Measurements from ENCODE around the gene COL15A1.

COL15A1 gene

DNA sequence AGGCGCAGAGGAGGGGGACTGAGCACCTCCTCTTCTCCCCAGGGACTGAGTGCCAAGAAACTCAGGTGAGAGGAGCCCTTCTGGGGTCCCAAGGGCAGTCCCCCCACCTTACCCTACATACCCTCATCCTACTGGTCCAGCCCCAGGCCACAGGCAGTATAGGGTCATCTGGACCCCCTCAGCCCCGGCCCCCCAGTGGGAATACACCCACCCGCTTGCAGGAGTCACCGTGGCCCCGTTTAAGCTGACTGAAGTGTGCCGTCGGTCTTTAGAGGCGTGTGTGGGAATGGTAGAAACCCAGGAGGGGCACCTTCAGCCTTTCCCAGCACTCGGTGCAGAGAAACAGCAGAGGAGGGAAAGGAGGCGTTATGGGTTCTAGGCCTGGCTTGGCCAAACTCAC is 30.8 kb downstream of the COL15A1 start:
- no peak for DNase-seq

DNA sequence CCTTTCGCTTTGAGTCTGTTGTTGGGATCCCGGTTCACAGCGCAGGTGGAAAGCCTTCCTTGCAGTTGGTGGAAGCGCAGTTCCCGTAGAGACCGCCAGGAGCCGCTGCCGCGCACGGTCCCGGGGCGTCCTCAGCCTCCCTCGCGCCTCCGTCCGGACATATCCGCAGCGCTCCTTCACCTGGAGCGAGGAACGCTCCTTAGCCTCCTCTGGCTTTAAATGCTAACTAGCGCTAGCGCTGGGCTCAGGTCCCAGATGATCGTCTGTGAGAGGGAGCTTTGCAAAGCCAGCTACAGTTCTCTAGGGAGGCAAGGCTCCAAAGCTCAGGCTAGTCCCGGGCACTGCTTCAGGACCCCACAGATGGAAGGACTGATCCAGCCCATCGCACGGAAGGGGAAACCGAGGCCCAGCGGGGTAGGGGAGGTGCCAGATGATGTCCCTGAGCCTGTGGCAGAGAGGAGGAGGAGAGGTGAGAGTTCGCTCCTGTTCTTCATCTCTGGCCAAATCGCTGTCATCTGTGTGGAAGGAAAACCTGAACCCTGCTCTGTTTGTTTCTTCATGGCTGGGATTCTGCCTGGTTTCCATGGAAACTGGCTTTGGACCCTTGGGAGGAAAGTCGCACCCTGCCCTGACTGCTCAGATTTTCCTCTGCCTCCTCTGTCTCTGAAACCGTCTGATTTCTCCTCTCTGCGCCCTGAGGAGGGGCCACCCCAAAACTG is 31.4 kb downstream of the COL15A1 start:
- no peak for DNase-seq

DNA sequence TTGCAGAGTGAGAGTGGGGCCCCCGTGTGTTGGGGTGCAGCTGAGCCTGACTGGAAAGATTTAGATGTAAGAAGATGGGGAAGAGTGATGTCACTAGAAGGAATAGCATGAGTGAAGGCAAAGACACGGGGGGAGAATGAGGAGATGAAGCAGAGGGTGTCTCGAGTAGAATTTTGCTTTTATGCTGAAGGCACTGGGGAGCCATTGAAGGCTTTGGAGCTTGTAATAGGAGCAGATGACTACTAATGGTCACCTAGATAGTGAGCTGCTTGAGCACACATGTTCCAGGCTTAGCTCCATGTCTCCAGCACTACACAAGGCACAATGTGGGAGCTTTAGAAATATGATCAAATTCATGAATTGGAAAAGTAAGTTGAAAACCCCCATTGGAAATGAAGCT is 32.1 kb downstream of the COL15A1 start:
- DNase-seq = no peak

DNA sequence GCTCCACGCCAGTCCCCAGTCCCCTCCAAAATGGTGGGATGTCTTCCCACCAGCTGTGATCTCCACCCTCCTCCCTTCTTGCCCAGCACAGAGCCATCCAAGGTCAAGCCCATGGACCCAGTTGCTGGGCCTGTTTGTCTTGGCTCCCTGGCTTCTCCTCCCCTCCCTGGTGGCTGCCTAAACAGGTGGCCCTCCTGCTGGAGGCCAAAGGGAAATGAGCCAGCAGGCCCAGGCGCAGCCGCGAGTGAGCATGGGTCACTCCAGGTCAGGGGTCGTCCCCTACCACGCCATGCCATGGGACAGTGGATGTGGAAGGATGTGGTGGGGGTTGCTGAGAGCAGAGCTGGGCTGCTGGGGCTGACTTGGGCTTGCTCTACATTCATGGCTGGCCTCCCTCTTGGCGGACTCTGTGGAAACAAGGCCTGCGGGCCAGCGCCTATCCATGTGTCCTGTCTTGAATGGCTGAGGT is 33.6 kb downstream of the COL15A1 start:
- no peak for DNase-seq

DNA sequence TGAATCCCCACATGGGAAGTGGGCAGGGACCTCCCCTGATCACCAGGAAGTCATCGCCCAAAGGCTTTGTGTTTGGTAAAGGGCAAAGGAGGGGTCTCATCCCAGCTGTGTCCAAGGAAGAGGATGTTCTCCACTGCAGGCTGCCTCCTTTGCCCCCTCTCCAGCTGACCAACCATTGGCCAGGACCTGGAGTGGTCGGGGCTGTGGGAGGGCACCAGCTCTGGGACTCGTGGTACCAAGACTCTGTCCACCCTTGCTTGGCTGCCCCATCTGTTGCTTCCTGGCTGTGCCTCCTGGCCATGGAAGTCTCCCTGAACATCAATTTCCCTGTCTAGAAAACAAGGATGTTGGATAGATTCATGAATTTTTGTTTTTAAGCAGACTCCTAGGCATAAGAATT is 34.1 kb downstream of the COL15A1 start:
- DNase-seq = no peak

DNA sequence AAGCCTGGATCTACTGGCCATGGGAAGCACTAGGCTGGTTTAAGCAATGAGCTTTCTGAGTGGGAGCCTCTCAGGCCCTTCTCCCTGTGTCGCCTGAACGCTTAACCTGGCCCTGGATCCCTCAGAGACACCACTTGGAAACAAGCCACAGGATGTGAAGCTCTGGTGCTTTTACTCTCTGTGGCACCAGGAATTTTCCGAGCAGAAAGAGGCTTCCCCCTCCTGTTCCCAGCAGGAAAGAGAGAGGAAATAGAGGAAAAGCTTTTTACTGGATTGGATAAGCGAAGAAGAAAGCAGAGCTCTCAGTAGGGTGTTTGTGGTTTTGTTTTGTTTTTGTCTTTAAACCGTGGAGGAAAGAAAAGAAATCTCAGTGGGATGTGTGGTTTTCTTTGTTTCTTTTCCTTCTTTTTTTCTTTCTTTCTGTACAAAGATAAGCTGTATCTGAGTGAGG is 34.5 kb downstream of the COL15A1 start:
- DNase-seq = no peak

DNA sequence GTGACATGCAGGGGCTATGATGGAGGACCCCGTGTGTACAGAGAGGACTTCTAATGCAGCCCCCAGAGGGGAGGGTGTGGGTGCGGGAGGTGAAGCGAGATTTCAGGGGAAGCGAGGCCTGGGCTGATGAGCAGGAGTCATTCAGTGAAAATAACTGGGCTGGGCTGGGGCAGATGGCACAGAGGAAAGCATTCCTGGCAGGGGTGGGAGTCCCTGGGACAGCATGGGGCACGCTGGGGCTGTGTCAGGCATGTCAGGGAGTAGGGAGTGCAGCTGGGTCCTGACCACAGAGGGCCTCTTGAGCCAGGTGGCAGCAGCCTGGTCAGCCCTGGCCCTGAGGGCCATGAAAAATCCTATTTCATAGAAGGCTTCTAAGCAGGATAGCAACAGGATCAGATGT is 36.6 kb downstream of the COL15A1 start:
- DNase-seq = no peak

DNA sequence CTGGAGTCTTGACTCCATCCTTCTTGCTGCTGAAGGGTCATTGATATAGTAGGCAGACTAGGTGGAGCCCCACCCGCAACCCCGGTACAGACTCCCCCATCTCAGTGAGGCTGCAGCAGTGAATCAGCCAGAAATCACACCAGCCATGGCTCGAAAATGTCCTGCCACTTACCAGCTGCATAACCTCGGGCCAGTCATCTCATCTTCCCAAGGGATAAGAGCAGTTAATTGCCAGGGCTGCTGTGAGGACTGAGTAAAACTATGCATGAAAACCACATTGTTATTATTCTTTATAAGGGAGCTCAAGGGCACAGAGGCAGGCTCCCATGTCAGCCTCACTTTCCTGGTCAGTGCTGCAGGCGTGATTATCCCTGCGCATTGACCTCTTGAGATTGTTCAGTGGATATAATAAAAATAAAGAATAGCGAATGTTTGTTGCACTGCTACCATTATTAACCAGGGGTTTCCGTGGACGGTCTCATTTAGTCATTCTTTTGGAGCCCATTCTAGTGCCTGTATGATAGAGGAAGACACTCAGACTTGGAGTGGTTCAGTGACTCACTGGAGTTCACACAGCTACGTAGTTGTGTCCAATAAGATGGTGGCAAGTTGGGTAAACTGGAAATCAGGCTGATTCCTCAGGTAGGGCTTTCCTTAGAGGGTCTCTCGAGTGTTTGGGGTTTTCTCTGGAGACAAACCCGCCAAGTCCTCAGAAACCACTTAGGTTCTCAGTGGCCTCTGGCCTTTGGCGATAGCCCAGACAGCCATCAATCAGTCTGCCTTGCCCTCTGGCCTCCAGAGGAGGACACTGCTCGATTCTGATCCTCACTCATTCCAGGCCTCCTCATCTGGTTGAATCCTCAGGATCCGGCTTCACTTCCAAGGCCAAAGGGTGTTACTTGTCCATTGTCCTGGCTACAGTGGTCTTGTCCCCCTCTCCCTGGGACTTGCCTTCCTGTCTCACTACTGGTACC is 39.9 kb downstream of the COL15A1 start:
- no peak for DNase-seq

DNA sequence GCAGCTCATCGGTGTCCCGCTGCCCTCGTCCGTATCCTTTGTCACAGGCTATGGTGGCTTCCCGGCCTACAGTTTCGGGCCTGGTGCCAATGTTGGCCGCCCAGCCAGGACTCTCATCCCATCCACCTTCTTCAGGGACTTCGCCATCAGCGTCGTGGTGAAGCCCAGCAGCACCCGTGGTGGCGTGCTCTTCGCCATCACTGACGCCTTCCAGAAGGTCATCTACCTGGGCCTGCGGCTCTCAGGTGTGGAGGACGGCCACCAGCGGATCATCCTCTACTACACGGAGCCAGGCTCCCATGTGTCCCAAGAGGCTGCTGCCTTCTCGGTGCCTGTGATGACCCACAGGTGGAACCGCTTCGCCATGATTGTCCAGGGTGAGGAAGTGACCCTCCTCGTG is 41.9 kb downstream of the COL15A1 start:
- no peak for DNase-seq

DNA sequence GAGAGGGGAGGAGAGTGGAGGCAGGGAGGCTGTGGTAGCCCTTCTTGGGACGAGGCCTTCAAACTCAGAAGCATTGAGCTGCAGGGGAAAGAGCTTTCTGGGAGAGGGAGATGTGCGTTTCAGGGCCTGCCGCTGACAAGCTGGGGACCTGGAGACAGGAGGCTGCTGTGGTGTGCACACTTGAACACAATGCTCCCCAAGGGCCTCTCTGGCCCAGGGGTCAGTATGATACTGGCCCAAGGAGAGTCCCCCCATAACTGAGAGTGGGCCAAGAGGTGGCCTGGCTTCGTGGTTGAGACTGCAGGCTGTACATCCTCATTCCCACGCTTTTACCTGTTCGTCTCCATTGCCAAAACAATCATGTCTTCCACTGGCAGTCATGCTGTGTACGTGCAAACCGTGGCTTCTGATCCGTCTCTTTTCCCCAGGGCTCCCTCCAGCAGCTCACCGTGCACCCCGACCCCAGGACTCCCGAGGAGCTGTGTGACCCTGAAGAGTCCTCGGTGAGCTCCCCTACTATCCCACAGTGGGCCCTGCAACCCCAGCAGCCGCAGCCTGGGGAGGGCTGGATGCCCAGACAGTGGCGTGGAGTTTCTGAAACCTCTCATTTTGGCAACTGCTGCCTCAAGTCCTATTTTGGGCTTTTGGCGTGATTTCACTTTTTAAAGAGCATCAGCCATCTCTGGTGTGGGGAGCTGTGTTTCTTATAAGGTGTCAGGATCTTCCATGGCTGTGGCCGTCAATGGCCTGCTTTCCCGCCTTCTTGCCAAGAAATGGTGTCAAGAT is 43.4 kb downstream of the COL15A1 start:
- DNase-seq = no peak

DNA sequence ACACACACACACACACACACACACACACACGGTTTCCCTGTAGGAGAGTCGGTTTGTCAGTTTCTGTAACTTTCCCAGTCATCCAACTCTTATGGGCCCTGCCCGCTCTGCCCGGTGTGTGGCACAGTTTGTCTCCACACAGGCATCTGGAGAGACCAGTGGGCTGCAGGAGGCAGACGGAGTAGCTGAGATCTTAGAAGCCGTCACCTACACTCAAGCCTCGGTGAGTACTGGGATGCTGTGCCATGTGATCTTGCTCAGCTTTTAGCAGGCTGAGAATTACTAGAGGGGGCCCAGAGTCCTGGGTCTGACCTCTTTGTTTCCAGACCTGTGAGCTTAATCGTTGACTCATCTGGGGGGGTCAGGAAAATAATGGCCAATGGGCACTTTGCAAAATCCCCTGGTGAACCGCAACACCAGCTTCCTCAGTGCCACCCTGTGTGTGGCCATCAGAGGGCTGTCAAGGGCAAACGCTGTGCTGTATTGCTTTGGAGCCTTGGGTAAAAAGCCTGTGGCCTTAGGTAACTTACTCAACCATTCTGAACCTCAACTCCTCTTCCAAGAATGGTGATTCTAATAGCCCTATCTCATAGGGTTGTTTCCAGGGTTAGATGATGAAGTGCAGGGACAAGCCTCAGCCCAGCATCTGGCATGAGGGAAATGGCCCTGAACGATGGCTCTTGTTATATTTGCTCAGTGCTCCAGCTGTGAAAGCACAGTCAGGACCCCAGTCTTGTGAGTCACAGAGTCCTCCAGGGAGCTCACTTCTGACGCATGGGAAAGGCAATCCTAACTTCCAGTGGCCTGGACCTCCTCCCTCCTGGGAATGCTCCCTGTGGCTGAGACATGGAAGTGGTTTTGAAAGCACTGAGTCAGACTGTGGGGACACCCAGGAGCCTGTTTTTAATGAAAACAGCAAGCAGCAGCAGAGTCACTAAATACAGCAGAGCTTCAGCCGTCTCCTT is 45.6 kb downstream of the COL15A1 start:
- no peak for DNase-seq

DNA sequence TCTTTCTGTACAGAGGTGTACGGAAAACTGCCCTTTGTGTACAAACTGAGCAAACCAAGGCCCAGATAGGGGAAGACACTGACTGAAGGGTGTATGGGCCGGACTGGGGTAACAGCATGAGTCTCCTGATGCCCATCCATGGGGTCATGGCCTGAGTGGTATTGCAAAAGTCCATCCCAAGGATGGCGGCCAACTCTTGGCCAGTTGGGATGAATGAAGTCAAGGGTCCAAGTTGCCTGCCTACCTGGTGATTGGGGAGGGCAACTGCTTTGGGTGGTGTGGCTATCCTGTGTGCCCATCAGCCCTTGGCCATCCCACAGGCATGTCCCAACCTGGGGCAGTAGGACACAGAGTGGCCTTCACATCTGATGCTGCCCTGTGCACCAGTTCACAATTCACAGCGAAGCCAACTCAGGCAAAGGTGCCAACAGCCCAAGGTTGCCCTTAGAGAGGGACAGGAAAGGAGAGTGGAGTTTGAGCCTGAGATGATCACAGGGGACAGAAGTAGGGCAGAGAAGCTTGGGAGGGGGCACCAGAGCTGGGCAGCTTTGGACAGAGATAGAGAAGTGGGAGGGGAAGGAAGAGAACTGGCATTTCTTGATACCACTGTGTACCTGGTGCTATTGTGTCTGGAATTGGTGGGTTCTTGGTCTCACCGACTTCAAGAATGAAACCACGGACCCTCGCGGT is 46.6 kb downstream of the COL15A1 start:
- DNase-seq = no peak

DNA sequence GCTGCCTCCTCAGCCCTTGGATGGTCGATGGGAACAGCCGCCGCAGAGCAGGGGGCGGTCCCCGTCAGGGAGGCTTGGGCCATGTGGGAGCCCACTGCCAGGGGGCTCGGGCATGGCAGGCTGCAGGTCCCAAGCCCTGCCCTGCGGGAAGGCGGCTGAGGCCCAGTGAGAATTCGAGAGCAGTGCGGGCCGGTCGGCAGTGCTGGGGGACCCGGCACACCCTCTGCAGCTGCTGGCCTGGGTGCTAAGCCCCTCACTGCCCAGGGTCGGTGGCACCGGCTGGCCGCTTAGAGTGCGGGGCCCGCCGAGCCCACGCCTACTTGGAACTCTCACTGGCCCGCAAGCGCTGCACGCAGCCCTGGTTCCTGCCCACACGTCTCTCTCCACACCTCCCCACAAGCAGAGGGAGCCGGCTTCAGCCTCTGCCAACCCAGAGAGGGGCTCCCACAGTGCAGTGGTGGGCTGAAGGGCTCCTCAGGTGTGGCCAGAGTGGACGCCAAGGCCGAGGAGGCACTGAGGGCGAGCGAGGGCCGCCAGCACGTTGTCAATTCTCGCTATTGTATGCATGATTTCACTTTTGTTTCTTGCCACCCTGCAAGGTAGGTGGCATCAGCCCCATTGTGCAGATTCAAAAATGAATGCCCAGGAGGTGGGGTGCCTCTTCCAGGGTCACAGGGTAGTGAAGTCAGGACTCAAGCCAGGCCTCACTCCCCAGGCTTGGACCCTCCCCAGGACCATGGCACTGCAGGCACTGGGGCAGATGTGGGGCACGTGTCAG is 48.6 kb downstream of the COL15A1 start:
- no peak for DNase-seq

DNA sequence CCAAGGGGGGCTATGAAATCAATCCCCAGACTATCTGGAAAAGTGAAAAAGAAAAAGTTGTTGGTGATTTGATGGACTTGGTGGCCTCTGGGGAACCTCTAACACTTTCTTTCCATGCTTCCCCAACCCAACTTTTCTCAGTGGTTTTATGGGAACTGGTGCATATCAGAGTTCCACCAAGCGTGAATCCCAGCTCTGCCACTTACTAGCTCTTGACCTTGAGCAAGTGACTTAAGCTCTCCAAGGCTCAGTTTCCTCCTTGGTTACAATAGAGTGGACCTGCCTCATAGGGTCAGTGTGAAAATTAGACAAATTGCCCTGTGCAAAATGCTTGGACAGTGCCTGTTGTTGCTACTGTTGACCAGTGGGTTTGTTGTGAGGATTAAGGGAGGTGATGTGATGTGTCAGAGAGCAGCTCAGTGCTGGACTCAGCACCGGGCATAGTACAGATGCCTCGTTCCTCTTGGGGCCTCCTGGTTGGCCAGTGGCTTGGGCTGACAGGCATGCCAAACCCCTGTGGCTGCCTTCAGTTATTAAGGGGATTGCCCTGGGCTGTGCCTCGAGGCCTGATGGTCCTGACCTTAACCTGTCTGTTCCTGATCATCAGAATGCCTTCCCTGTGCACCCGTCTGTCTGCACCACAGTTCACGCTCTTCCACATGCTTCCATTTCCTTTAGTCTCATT is 49.3 kb downstream of the COL15A1 start:
- no peak for DNase-seq

DNA sequence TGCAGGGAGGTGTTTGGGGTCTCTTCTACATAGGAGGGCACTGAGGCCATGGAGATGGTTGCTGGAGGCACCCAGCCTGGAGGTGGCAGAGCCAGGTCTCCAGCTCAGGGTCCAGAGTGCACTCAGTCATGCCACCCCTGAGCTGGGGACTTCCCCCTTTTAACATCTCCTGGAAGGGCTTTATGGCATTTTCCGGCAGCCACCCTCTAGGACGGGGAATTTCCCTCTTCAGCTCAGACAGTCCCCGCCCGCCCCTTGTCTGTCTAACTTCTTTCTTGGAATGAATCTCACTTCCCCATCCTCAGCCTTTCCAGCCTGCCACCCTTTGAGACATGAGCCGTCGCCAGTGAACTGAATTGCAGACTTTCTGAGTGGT is 49.9 kb downstream of the COL15A1 start:
- DNase-seq = no peak

DNA sequence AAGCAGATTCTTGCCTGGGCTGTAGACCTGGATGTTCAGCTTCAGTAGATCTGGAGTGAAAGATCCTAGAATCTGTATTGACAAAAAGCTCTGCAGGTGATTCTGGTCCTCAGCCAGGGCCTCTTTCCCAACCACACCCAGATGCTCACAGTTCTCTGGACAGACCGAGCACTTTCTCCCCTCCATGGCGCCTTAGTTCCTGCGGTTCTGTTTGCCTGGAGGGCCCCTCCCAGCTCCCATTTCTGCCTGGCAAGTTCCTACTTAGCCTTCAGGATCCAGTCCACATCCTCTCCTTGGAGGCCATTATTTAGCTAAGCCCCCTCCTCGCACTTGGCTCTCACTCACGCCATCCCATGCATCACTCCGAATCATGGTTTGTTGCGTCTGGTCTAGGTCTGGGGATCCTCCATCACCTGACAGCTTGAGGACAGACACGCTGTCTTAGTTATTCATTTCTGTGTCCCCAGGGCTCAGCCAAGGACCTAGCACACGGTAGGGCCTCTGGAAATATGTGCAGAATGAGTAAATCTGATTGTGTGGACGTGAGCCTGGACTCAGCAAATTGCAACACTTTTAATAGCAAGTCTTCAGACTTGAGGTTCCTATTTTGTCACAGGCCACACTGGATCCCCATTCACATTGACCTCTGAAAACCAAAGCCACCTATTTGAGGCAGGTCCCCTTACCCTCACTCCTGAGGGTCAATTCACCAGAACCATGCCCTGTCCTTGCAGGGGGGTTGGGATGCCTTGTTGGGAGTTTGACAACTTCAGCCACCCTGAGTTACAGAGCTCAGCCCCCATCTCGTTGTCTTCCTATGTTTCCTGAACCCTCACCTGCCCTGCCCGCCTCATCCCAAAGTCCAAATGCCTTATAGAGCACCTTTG is 50.7 kb downstream of the COL15A1 start:
- no peak for DNase-seq

DNA sequence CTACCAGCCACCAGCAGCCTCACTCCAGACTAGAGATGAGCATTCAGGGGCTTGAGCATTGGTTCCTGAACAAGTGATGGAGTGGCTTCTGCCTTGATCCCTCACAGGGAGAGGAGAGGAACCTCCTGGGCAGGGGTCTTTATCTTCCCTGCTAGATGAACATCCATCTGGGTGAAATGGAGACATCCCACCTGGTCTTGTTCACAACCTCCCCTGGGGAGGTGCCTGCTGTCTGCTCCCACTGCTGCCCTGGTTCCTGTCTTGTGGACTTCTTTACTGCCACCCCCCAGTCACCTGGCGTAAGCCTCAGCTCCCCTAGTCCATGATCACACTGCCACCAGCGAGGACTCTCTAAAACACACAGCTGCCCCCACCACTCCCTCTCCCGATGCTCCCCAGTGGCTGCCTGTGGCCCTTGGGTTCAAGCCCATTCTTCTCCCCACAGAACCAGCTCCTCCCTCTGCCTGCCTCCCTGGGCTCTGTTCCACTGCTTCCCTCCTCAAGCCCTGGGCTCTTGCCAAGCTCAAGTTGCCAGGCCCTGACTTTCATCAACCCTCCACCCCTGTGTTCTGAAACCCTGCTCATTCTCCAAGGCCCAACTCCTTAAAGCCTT is 51.5 kb downstream of the COL15A1 start:
- no peak for DNase-seq

DNA sequence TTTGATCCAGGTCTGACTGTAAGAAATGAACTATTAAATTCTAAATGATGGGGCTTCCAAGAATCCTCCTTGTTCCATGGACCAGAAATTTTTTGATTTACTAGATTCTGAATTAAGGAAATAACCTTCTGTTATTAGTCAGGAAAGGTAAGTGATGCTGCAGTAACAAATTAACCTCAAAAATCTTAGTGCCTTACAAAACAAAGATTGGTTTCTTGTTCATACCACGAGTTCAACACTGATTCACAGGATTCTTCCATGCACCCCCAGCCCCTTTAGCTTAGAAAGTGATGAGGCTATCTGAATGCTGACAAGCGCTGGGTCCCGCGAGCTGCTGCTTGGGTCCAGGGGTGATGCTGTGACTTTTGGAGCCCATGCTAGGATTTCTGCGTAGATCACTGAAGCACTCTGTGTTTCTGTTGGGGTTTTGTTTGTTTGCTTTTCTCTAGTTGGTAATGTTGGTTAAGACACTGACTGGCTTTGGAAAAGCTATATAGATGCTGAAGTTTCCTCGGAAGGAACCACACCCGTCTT is 52.3 kb downstream of the COL15A1 start:
- DNase-seq = no peak
